H1 (cell line): ENCODE data around the gene ABI3. TPM values are rescaled to one million over a fixed set of nuclear protein-coding genes. Genes with fewer than 3 reads are reported as not detected.

Source experiments
- CTCF ChIP-seq, 3 experiments: IDR thresholded peaks; 1 replicate in 2 of 3; 2 replicates in 1 of 3; pipeline versions ENCODE4 v1.5.1 to v1.6.1; 2011; ENCODE audit warnings: low read length in 3 of 3, mild to moderate bottlenecking in 3 of 3, inconsistent platforms in 2 of 3, low read depth in 1 of 3, moderate library complexity in 1 of 3; ENCODE audit not compliant: insufficient read depth in 1 of 3; ENCODE audit errors: control extremely low read depth in 1 of 3
- polyA plus RNA-seq, 7 experiments: library from polyadenylated mRNA; depleted of rRNA in 3 of 7; stranded (reverse) in 5 of 7; unstranded in 2 of 7; fragments of >200 nt in 5 of 7; fragments of 200-250 nt in 2 of 7; gene quantifications; 1 replicate in 5 of 7; 2 replicates in 1 of 7; 4 replicates in 1 of 7; pipeline versions ENCODE4 v1.2.1 to v1.2.3, GENCODE V29; 2011 to 2013; ENCODE audit warnings: missing spikeins in 2 of 7, mixed read lengths in 2 of 7
- total RNA-seq: library from RNA; stranded (reverse); fragmentation: NEBNext Ultra II Directional; extraction: Animal tissue kit (Norgen Biotek cat#: 25700); gene quantifications from 2 replicates; pipeline ENCODE4 v1.2.1, GENCODE V29; 2021

The ABI3 gene
- total and polyA plus RNA-seq, 2 of the 8 experiments (the other 6 are each of a cell fraction or from before 2014, with no cell fraction given), result 1.3 to 2.5 TPM

- TF ChIP-seq CTCF (IDR thresholded peaks at IDR 0.05; ENCODE audit: control extremely low read depth in 1 of 3, insufficient read depth in 1 of 3, low read depth in 1 of 3, low read length in 3 of 3), result no peak
Observed at GRCh38 chr17:49213847-49214246, 3.3 kb downstream of the ABI3 start (continued).
